Measurements from ENCODE around the gene KRT79. TPM values are rescaled to one million over a fixed set of nuclear protein-coding genes. Genes with fewer than 3 reads are reported as not detected.

Gene KRT79
- total and polyA plus RNA-seq, 5 donors: 0.09 TPM; not detected in 4

DNA sequence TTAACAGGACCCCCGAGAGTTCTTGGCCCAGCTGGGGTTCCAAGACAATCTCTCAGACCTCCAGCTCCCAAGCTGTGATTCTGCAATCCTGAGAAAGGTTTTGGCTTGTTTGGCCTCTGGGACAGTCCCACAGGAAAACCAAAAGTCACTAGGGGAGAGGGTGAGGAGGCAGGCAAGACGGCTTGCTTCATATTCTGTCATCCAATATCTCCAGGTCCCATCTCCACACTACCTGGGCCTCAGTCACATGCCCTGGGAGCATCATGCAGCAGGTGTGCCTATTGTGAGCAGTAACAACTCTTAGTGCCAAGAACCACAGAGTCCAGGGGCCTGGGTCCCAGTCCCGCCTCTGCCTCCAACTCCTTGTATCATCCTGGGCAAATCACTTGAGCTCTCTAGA, 1.7 kb downstream of the KRT79 start:
- intact Hi-C loops (cut with DNase I): no loop called here
- no peak overlapping the region for H3K27ac ChIP-seq (ENCODE audit: low read length)
- H3K27me3 ChIP-seq (ENCODE audit: control insufficient read depth, insufficient read depth): no peaks in the 10 kb centered on the region
- ATAC-seq (no peak), DNase-seq (no peak)
- no peaks in the 10 kb centered on the region for H3K4me1 ChIP-seq (ENCODE audit: control insufficient read depth, insufficient read depth, low read length)
- WGBS: 70% methylated on average over 3 of the region's 3 CpGs
- H3K9me3 ChIP-seq (ENCODE audit: control insufficient read depth, low read length): no peaks in the 10 kb centered on the region
- H3K4me3 ChIP-seq (ENCODE audit: low read length): no peak overlapping the region

GRCh38 chr12:52831251-52831650, 2.9 kb downstream of the KRT79 start:
- Histone ChIP-seq H3K9me3 (ENCODE audit: control insufficient read depth, low read length) (no peaks in the 10 kb centered on the region), H3K27me3 (ENCODE audit: control insufficient read depth, insufficient read depth) (no peaks in the 10 kb centered on the region), H3K4me3 (ENCODE audit: low read length) (no peak overlapping the region), H3K27ac (ENCODE audit: low read length) (no peak overlapping the region), H3K4me1 (ENCODE audit: control insufficient read depth, insufficient read depth, low read length) (no peaks in the 10 kb centered on the region)
- 79% methylated on average over 7 of the region's 7 CpGs for WGBS
- intact Hi-C loops (cut with DNase I): no loop called here
- no peak for DNase-seq
- ATAC-seq: no peak

DNA sequence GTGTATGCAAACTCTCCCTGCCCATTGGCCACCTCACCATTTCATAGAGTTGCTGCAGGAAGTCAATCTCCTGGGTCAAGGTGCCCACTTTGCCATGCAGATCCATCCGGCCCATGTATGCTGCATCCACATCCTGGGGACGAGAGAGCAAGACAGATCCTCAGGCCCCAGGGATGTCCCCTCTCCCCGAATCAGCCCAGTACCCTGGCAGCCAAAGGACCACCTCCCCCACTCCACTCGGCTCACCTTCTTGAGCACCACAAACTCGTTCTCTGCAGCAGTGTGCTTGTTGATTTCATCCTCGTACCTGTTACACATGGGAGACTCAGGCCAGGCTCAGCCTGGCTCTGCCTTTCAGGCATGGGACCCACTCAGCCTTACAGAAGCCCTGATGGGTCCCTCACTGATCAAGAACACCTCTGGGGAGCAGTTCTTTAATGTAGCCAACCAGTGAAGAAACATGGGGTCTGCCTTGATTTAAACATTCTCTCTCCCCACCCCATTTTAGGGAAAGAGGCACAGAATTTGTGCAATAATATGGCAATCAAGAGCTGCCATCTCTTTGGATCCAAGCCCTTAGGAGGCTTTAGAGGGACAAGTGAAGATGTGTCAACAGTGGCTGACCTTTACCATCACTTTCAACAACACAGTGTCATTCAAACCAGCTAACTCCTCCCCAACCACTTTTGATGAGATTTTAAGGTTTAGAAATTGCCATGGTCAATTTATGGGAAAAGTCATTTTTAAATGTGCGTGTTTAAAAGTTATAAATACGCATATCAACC, 3.9 kb downstream of the KRT79 start:
- DNase-seq (no peak), ATAC-seq (no peak)
- intact Hi-C loops (cut with DNase I): no loop called here
- no peaks in the 10 kb centered on the region for H3K4me1 ChIP-seq (ENCODE audit: control insufficient read depth, insufficient read depth, low read length)
- 81% methylated on average over 8 of the region's 8 CpGs for WGBS
- no peaks in the 10 kb centered on the region for H3K27me3 ChIP-seq (ENCODE audit: control insufficient read depth, insufficient read depth)
- H3K9me3 ChIP-seq (ENCODE audit: control insufficient read depth, low read length): no peaks in the 10 kb centered on the region
- H3K4me3 ChIP-seq (ENCODE audit: low read length): no peak overlapping the region
- no peak overlapping the region for H3K27ac ChIP-seq (ENCODE audit: low read length)

- no peak for DNase-seq
- Histone ChIP-seq H3K9me3 (ENCODE audit: control insufficient read depth, low read length) (no peaks in the 10 kb centered on the region), H3K27me3 (ENCODE audit: control insufficient read depth, insufficient read depth) (no peaks in the 10 kb centered on the region), H3K27ac (ENCODE audit: low read length) (no peak overlapping the region), H3K4me3 (ENCODE audit: low read length) (no peak overlapping the region), H3K4me1 (ENCODE audit: control insufficient read depth, insufficient read depth, low read length) (no peaks in the 10 kb centered on the region)
- intact Hi-C loops (cut with DNase I): no loop called here
- no peak for ATAC-seq
- WGBS: 20% methylated on average over 2 of the region's 2 CpGs
These were observed 5.5 kb downstream of the KRT79 start for GRCh38 chr12:52828591-52829021.

DNA sequence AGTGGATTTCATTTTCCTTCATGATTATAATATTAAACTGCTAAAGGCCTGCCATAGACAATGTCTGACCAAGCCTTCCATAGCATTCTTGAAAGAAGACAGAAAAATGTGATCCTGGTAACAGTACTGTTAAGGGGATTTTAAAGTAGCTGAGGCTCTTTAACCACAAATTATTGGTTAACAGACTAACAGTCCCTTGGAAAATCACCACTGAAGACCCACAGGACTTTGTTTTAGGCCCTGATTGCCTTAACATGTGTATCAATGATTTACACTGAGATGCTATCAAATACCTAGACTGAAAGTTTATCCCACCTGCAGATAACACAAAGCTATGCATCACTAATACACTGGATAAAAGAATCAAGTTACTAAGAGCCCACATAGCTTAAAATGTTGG, 6.0 kb downstream of the KRT79 start:
- no peaks in the 10 kb centered on the region for H3K4me1 ChIP-seq (ENCODE audit: control insufficient read depth, insufficient read depth, low read length)
- no peak for DNase-seq
- no peak overlapping the region for H3K27ac ChIP-seq (ENCODE audit: low read length)
- intact Hi-C loops (cut with DNase I): no loop called here
- no peaks in the 10 kb centered on the region for H3K9me3 ChIP-seq (ENCODE audit: control insufficient read depth, low read length)
- no peaks in the 10 kb centered on the region for H3K27me3 ChIP-seq (ENCODE audit: control insufficient read depth, insufficient read depth)
- no peak overlapping the region for H3K4me3 ChIP-seq (ENCODE audit: low read length)
- no peak for ATAC-seq

- no peak overlapping the region for H3K27ac ChIP-seq (ENCODE audit: low read length)
- intact Hi-C loops (cut with DNase I): no loop called here
- no peaks in the 10 kb centered on the region for H3K27me3 ChIP-seq (ENCODE audit: control insufficient read depth, insufficient read depth)
- ATAC-seq (no peak), DNase-seq (no peak)
- no peak overlapping the region for H3K4me3 ChIP-seq (ENCODE audit: low read length)
- no peaks in the 10 kb centered on the region for H3K9me3 ChIP-seq (ENCODE audit: control insufficient read depth, low read length)
- H3K4me1 ChIP-seq (ENCODE audit: control insufficient read depth, insufficient read depth, low read length): no peaks in the 10 kb centered on the region
- WGBS: 78% methylated on average over 6 of the region's 6 CpGs
These were observed 6.5 kb downstream of the KRT79 start for GRCh38 chr12:52827499-52828090.

GRCh38 chr12:52826611-52827498, 7.3 kb downstream of the KRT79 start:
- intact Hi-C loops (cut with DNase I): no loop called here
- H3K4me1 ChIP-seq (ENCODE audit: control insufficient read depth, insufficient read depth, low read length): no peaks in the 10 kb centered on the region
- no peaks in the 10 kb centered on the region for H3K27me3 ChIP-seq (ENCODE audit: control insufficient read depth, insufficient read depth)
- no peak for DNase-seq
- ATAC-seq: no peak
- WGBS: 89% methylated on average over 11 of the region's 11 CpGs
- no peak overlapping the region for H3K27ac ChIP-seq (ENCODE audit: low read length)
- no peaks in the 10 kb centered on the region for H3K9me3 ChIP-seq (ENCODE audit: control insufficient read depth, low read length)
- H3K4me3 ChIP-seq (ENCODE audit: low read length): no peak overlapping the region

GRCh38 chr12:52825961-52826360, 8.2 kb downstream of the KRT79 start:
- intact Hi-C loops (cut with DNase I): no loop called here
- Histone ChIP-seq H3K27ac (ENCODE audit: low read length) (no peak overlapping the region), H3K9me3 (ENCODE audit: control insufficient read depth, low read length) (no peaks in the 10 kb centered on the region), H3K4me3 (ENCODE audit: low read length) (no peak overlapping the region), H3K4me1 (ENCODE audit: control insufficient read depth, insufficient read depth, low read length) (no peaks in the 10 kb centered on the region), H3K27me3 (ENCODE audit: control insufficient read depth, insufficient read depth) (no peaks in the 10 kb centered on the region)
- ATAC-seq (no peak), DNase-seq (no peak)
- 59% methylated on average over 4 of the region's 4 CpGs for WGBS

- ATAC-seq: no peak
- 83% methylated on average over 5 of the region's 5 CpGs for WGBS
- intact Hi-C loops (cut with DNase I): no loop called here
These were observed 9.2 kb downstream of the KRT79 start for GRCh38 chr12:52824741-52825410.

GRCh38 chr12:52823761-52824450, 10.2 kb downstream of the KRT79 start:
- Histone ChIP-seq H3K4me3 (ENCODE audit: low read length) (no peak overlapping the region), H3K4me1 (ENCODE audit: control insufficient read depth, insufficient read depth, low read length) (no peaks in the 10 kb centered on the region), H3K27ac (ENCODE audit: low read length) (no peak overlapping the region), H3K27me3 (ENCODE audit: control insufficient read depth, insufficient read depth) (no peaks in the 10 kb centered on the region), H3K9me3 (ENCODE audit: control insufficient read depth, low read length) (no peaks in the 10 kb centered on the region)
- intact Hi-C loops (cut with DNase I): no loop called here
- DNase-seq (no peak), ATAC-seq (no peak)
- 88% methylated on average over 15 of the region's 15 CpGs for WGBS

More at GRCh38 chr12:52824741-52825410, 9.2 kb downstream of the KRT79 start:
- DNase-seq: no peak
- Histone ChIP-seq H3K27ac (ENCODE audit: low read length) (no peak overlapping the region), H3K27me3 (ENCODE audit: control insufficient read depth, insufficient read depth) (no peaks in the 10 kb centered on the region), H3K9me3 (ENCODE audit: control insufficient read depth, low read length) (no peaks in the 10 kb centered on the region), H3K4me1 (ENCODE audit: control insufficient read depth, insufficient read depth, low read length) (no peaks in the 10 kb centered on the region), H3K4me3 (ENCODE audit: low read length) (no peak overlapping the region)
